ENCODE measurements around the gene LGALS3.

DNA sequence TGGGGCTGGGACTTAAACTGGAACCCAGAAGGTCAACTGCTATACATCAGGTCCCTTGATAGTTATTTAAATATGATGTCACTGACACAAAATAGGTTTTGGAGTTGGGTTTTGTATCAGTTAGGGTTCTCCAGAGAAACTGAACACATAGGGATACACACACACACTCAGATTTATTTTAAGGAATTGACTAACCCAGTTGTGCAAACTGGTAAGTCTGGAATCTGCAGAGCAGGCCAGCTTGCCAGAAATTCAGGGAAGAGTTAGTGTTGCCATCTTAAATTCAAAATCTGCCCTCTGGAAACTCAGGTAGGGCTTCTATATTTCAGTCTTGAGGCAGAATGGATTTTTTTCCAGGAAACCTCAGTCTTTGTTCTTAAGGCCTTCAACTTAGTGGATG is 40.7 kb upstream of the LGALS3 start:
- TF ChIP-seq POLR2A (IDR thresholded peaks at IDR 0.05) (no peak), CTCF (IDR thresholded peaks at IDR 0.05) (no peak)

Measured in esophagus squamous epithelium (tissue), 4 donors.